ENCODE data around the gene RAB3A.
A peak's percentile ranks its signal among the peaks of the same experiment; 100 is the strongest.

Gene RAB3A

DNA sequence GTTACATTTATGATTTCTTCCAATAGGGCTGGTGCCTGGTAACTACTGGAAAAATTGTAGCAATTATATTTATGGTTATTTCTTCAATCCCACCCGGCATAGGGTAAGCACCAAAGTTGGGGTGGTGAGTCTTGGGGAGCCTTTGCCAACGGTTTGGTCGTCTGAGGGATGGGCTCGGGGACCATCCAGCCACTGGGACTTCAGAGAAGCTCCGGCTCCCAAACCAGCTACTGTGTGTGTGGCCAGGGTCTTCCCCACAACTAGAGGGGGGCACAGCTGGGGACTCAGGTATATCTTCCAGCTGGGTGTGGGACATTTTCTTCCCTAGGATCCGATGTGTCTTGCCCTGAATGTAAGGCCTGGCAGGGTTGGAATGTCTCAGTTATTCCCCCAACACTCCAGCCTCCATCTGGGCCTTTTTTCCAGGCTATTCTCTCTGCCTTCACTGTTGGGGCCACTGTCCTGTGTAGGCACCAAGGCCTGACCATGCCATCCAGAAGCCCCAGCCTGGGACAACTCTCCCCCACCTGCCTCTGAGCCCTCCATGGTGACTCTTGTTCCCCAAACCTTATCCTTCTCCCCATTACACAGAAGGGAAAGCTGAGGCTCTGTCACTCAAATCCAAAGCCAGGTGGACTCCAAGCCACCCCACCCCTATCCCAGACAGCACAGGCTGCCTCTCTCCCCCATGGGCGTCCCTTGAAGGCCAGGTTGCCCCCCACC is 31.4 kb downstream of the RAB3A start:
- TF ChIP-seq, protein P1, sequence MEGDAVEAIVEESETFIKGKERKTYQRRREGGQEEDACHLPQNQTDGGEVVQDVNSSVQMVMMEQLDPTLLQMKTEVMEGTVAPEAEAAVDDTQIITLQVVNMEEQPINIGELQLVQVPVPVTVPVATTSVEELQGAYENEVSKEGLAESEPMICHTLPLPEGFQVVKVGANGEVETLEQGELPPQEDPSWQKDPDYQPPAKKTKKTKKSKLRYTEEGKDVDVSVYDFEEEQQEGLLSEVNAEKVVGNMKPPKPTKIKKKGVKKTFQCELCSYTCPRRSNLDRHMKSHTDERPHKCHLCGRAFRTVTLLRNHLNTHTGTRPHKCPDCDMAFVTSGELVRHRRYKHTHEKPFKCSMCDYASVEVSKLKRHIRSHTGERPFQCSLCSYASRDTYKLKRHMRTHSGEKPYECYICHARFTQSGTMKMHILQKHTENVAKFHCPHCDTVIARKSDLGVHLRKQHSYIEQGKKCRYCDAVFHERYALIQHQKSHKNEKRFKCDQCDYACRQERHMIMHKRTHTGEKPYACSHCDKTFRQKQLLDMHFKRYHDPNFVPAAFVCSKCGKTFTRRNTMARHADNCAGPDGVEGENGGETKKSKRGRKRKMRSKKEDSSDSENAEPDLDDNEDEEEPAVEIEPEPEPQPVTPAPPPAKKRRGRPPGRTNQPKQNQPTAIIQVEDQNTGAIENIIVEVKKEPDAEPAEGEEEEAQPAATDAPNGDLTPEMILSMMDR (IDR thresholded peaks at IDR 0.05; ENCODE audit: extremely low read depth, missing control alignments) = no peak
- peak; percentile 4 for DNase-seq (ENCODE audit: low spot score)

- peak; percentile 53 for DNase-seq (ENCODE audit: low spot score)
- TF ChIP-seq, protein P1 (IDR thresholded peaks at IDR 0.05; ENCODE audit: extremely low read depth, missing control alignments) = no peak
Measured at GRCh38 chr19:18171605-18172327, 32.1 kb downstream of the RAB3A start.

GRCh38 chr19:18170714-18171255 is 33.1 kb downstream of the RAB3A start:
- DNase-seq (ENCODE audit: low spot score) = peak; percentile 83
- TF ChIP-seq, protein P1 (IDR thresholded peaks at IDR 0.05; ENCODE audit: extremely low read depth, missing control alignments) = no peak

GRCh38 chr19:18168673-18169381 is 35.0 kb downstream of the RAB3A start:
- TF ChIP-seq, protein P1 (IDR thresholded peaks at IDR 0.05; ENCODE audit: extremely low read depth, missing control alignments) = no peak
- no peak for DNase-seq (ENCODE audit: low spot score)

- peak; percentile 93 for DNase-seq (ENCODE audit: low spot score)
Measured at GRCh38 chr19:18167975-18168645, 35.7 kb downstream of the RAB3A start.

GRCh38 chr19:18167011-18167410 is 36.8 kb downstream of the RAB3A start:
- DNase-seq (ENCODE audit: low spot score) = no peak

More at GRCh38 chr19:18167975-18168645, 35.7 kb downstream of the RAB3A start:
- TF ChIP-seq, protein P1 (IDR thresholded peaks at IDR 0.05; ENCODE audit: extremely low read depth, missing control alignments) = peak; percentile 36

More at GRCh38 chr19:18167011-18167410, 36.8 kb downstream of the RAB3A start:
- TF ChIP-seq, protein P1 (IDR thresholded peaks at IDR 0.05; ENCODE audit: extremely low read depth, missing control alignments) = no peak
